ENCODE results near the gene CRACDL.

Gene CRACDL

GRCh38 chr2:98799375-98800329, 136.4 kb downstream of the CRACDL start (continued):
- TF ChIP-seq TSHZ2 (CRISPR knock-in tag; IDR thresholded peaks at IDR 0.05), result no peak
- TF ChIP-seq SNAI2 (CRISPR knock-in tag; IDR thresholded peaks at IDR 0.05), result no peak
- TF ChIP-seq TCF4 (CRISPR knock-in tag; IDR thresholded peaks at IDR 0.05; ENCODE audit: borderline replicate concordance), result no peak
- TF ChIP-seq GLIS3 (CRISPR knock-in tag; IDR thresholded peaks at IDR 0.05), result no peak
- no peak for TF ChIP-seq ISL1 (CRISPR knock-in tag; IDR thresholded peaks at IDR 0.05)
- no peak for TF ChIP-seq CREB5 (CRISPR knock-in tag; IDR thresholded peaks at IDR 0.05; ENCODE audit: low read depth)
- TF ChIP-seq ZFP3 (CRISPR knock-in tag; IDR thresholded peaks at IDR 0.05), result no peak
- no peak for TF ChIP-seq PPARA (CRISPR knock-in tag; IDR thresholded peaks at IDR 0.05; ENCODE audit: borderline replicate concordance)

GRCh38 chr2:98796775-98797544, 139.1 kb downstream of the CRACDL start:
- no peak for TF ChIP-seq ZNF565 (CRISPR knock-in tag; conservative IDR thresholded peaks at IDR 0.05; ENCODE audit: low read depth)
- no peak for TF ChIP-seq TCF4 (CRISPR knock-in tag; IDR thresholded peaks at IDR 0.05; ENCODE audit: borderline replicate concordance)
- no peak for TF ChIP-seq CSRNP3 (CRISPR knock-in tag; IDR thresholded peaks at IDR 0.05)
- TF ChIP-seq ARNTL (CRISPR knock-in tag; IDR thresholded peaks at IDR 0.05; ENCODE audit: borderline replicate concordance, low read depth), result no peak
- no peak for TF ChIP-seq ZNF8 (CRISPR knock-in tag; IDR thresholded peaks at IDR 0.05)
- no peak for TF ChIP-seq ISL1 (CRISPR knock-in tag; IDR thresholded peaks at IDR 0.05)
- no peak for TF ChIP-seq TOX (CRISPR knock-in tag; IDR thresholded peaks at IDR 0.05; ENCODE audit: borderline replicate concordance)
- no peak for ATAC-seq

GRCh38 chr2:98795891-98796676, 139.9 kb downstream of the CRACDL start:
- no peak for ATAC-seq
- TF ChIP-seq CSRNP3 (CRISPR knock-in tag; IDR thresholded peaks at IDR 0.05) (no peak), CSDC2 (CRISPR knock-in tag; IDR thresholded peaks at IDR 0.05) (no peak), ESRRG (CRISPR knock-in tag; IDR thresholded peaks at IDR 0.05) (no peak), ZNF8 (CRISPR knock-in tag; IDR thresholded peaks at IDR 0.05) (no peak), TCF4 (CRISPR knock-in tag; IDR thresholded peaks at IDR 0.05; ENCODE audit: borderline replicate concordance) (no peak), TOX (CRISPR knock-in tag; IDR thresholded peaks at IDR 0.05; ENCODE audit: borderline replicate concordance) (no peak), POU6F1 (CRISPR knock-in tag; IDR thresholded peaks at IDR 0.05; ENCODE audit: borderline replicate concordance, low read depth) (no peak), GLIS3 (CRISPR knock-in tag; IDR thresholded peaks at IDR 0.05) (no peak), ZNF565 (CRISPR knock-in tag; conservative IDR thresholded peaks at IDR 0.05; ENCODE audit: low read depth) (no peak), ISL1 (CRISPR knock-in tag; IDR thresholded peaks at IDR 0.05) (no peak), OSR1 (CRISPR knock-in tag; IDR thresholded peaks at IDR 0.05) (no peak), TSHZ2 (CRISPR knock-in tag; IDR thresholded peaks at IDR 0.05) (no peak), ARNTL (CRISPR knock-in tag; IDR thresholded peaks at IDR 0.05; ENCODE audit: borderline replicate concordance, low read depth) (no peak), PATZ1 (CRISPR knock-in tag; IDR thresholded peaks at IDR 0.05; ENCODE audit: borderline replicate concordance) (no peak), ZFP3 (CRISPR knock-in tag; IDR thresholded peaks at IDR 0.05) (no peak)

Measured in SK-N-SH treated with all-trans-retinoic acid at 6 μM for 48 hours (cell line).